Central memory CD4-positive, alpha-beta T cell (primary cell): ENCODE data around the gene C1orf105.
A peak's percentile ranks its signal among the peaks of the same experiment; 100 is the strongest.

Source experiments
- DNase-seq: peaks from one replicate; pipeline ENCODE4 v3.0.0; 2022

The C1orf105 gene

GRCh38 chr1:172397633-172398032 is 22.9 kb upstream of the C1orf105 start:
- DNase-seq = no peak

DNA sequence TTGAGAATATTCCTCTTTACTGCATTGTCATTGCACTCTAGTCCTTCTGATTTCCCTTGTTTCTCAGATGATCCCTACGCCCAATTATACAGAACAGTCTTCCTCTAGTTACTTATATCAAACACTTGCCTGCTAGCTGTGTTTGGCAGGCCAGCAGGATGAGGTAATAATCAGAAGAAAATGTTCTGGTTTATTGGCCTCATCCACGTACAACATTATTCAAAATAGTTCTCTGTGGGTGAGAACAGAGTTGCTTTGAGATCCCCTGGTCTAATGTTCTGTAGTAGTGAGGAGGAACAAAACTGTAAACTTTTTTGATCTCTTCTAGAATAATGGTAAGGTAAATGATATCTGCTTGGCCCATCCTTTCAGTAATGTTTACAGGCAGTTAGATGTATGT is 22.3 kb upstream of the C1orf105 start:
- DNase-seq = no peak

DNA sequence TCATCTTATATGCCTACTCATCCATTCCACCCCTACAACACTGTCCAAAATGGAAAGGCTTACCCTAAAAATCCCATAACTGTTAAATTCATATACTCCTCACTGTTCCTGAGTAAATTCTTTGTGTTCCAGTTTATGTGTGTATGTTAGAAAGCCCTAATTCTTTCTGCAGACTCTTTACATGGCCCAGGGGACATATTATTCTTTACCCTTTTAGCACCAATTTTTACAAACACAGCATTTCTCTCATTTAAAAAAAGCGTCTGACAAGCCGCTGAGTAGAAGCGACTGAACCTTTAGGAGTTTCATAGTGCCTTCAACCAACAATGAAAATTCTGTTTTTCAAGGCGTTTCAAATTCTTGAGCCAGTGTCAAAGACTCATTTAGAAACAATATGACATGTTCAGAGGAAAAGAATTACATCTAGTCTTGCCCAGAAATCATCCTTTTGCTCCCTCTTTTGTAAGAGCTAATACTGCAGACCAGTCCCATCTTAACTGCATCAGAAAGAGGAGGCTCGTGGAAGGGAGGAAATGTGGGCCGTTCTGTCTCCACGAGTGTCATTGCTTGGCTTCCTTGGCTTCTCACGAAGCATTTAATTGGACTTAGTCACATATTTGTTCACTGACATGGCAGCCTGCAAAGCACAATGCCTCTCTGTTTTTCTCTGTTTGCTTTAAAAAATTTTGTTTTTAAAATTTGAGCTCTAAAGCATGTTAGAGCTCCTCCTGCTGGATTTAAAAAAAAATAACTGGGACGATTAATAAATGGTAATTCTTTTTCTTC is 21.3 kb upstream of the C1orf105 start:
- peak; percentile 38 for DNase-seq

GRCh38 chr1:172399756-172400721 is 20.4 kb upstream of the C1orf105 start:
- no peak for DNase-seq

GRCh38 chr1:172400722-172401105 is 19.8 kb upstream of the C1orf105 start:
- DNase-seq = no peak

DNA sequence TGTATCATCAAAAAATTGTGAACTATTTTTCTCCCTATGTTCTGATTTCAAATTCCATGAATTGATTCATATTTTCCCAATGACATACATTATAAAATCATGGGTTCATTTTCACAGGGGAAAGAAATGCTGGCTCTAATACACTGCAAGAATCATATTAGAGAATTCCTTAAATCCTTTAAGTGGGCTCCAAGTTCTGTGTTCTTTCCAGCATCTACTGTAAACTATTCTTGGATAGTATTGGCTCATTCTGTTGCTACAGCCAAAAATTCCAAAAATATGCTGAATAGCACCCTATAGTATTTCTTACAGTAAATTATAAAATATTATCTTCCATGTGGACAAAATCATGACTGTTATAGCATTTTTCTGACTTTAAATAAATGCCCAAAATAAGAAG is 19.0 kb upstream of the C1orf105 start:
- no peak for DNase-seq

DNA sequence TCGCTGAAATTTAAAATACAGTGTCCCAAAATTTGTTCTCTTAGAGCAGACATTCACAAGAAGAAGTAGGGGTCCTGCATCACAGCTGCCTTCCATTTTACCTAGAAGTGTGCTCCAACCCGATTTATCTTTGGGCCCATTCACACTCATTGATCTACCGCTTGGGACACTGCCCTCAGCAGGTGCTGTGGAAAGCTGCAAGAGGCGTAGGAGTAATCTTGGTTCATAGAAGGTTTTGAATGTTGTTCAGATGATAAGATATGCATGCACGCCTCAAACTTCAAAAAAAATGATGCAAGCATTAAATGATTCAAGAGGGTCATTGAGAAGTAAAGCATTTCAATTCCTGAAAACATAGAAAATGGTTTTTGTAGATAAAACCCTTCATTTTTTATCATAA is 18.6 kb upstream of the C1orf105 start:
- DNase-seq = no peak

- DNase-seq = no peak
Measured at GRCh38 chr1:172402878-172403569, 17.5 kb upstream of the C1orf105 start.

GRCh38 chr1:172404121-172404520 is 16.4 kb upstream of the C1orf105 start:
- no peak for DNase-seq

GRCh38 chr1:172405912-172406311 is 14.6 kb upstream of the C1orf105 start:
- DNase-seq = no peak

GRCh38 chr1:172406968-172407367 is 13.5 kb upstream of the C1orf105 start:
- no peak for DNase-seq

DNA sequence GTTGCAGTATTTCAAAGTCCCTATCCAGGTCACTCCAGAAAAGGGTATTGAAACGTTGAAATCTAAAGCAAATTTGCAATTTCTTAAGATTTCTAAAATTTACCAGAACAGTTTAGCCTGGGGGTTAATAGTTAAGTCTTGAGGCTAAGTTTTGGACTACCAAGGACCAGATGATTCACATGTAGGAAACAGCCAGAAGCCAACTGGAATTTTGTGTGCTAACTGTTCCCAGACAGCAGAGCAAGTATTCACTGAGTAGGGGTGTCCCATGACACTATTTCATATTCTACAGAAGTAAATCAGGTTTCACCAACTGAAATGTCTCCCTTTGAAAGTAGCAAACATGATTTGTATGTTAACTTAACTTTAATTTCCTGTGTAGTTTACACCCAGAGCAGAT is 11.5 kb upstream of the C1orf105 start:
- DNase-seq = no peak

DNA sequence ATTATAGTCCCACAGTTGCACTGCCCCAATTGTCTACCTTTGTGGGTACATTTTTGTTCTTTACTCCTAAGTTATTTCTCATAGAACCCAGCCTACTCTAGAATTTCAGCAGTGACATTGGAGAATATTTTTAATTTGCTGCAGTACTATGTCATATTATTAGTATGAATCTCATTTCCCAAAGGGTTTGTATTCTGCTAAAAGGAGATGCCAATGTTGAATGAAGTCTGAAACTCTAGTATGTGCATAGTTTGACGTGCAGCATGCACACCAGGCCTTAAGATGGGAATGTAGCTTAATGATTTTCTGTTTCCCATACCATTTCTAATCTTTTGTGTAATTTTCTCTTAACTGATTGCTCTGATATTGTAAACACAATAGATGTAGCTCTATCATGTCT is 10.5 kb upstream of the C1orf105 start:
- DNase-seq = no peak

DNA sequence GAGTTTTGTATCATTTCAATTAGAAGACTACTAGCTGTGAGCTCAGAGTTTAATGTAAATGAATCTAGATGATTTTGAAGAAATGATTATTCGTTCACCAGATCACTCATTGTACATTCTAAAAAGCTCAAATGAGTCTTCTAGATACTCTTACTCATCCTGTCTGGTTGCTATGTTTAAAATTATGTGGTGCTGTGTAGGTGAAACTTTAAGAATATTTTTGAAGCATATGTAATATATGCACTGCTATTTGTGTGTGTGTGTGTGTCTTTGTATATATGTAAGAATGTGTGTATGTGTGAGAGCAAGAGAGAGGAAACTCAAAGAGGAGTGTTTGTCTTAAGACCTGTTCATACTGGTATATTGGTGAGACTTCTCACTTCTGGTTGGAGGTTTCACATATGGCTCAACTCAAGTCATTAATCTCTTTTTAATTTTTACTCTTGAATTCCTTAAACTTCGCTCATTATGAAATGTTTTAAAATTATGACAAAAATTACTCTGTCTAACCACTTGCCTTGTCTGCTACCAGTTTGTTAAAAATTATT is 8.6 kb upstream of the C1orf105 start:
- DNase-seq = no peak

DNA sequence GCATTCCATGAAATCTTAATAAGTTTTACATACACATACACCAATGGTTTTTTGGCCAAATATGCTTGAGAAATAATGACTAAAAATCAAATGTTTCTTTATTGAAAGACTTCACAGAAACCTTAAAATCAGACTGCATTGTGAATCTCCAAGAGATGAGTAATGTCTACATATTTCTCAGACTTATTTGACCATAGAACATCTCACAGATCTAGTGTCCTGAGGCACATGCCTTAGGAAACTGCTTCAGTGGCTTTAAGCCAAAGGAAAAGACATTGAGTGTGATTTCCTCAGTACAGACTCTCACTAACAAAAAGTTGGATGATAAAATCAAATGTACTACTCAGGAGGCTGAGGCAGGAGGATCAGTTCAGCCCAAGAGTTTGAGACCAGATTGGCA is 6.2 kb upstream of the C1orf105 start:
- no peak for DNase-seq

GRCh38 chr1:172416496-172417035 is 3.9 kb upstream of the C1orf105 start:
- no peak for DNase-seq

DNA sequence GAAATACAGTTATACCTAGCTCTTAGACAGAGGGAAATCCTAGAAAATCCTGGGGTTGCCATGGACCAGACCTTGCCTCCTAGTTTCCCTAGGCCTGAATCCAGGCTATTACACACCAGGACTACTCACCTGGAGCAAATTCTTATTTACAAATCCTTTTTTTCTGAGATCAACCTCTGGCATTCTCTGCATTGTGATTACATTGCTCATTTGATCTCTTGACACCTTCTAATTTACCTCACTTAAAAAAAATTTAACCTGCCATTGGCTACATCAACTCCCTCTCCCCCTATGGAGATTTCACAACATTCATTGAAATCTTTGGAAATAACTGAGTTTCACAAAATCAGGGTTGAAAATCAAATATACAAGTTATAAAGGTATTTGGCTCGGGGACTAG is 2.9 kb upstream of the C1orf105 start:
- no peak for DNase-seq

GRCh38 chr1:172421974-172422604 is 1.6 kb downstream of the C1orf105 start:
- no peak for DNase-seq

DNA sequence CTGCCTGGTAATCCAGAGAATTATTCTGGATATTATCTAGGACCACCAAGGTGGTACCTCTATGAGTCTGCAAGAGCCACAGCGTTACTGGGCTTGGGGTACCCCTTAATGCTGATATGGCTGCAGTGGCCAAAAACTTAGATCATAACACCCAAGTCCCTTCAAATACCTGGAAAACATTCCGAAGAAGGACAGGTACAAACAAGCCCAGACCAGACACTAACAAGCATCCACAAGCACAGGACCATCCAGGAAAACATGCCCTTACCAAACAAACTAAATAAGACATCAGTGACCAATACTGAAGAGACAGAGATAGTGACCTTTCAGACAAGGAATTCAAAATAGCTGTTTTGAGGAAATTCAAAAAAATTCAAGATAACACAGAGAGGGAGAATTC is 2.9 kb downstream of the C1orf105 start:
- no peak for DNase-seq

GRCh38 chr1:172425339-172425738 is 4.9 kb downstream of the C1orf105 start:
- DNase-seq = no peak

DNA sequence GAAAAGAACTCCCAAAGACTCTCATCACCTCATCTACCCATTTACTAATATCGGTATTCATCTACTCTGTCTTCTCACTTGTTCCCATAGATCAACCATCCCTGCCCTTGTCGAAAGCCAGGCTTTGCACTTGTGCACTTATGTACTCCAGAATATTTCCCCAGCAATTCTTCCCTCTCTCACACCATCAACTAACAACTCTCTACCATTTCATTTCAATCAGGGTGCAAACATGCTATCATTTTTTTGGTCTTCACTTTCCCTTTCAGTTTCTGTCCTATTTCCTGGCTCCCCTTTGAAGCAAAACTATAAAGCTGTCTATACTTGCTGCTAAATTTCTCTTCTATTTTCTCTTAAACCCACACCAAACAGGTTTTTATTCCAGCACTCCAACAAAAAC is 6.7 kb downstream of the C1orf105 start:
- DNase-seq = no peak
